ENCODE data around the gene ATP2C1.

Gene ATP2C1

DNA sequence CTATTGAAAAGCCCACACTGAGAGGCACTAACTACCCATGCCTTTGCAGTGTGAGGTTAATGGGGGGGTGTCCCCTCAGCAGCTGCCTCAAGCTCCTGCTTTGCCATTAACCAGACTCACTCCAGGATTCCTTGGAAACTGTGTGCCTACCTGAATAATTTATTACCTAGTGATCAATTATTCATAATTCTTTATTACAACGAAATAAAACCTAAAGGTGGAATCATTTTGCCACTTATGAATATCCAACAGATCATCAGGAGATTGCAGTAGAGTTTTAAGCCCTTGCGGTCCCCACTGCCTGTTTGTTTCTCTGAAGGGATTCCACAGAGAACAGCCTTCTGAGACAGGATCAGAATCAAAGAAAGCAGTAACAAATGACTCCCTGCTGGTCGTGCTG, 156.1 kb downstream of the ATP2C1 start:
- TF ChIP-seq, protein P1, sequence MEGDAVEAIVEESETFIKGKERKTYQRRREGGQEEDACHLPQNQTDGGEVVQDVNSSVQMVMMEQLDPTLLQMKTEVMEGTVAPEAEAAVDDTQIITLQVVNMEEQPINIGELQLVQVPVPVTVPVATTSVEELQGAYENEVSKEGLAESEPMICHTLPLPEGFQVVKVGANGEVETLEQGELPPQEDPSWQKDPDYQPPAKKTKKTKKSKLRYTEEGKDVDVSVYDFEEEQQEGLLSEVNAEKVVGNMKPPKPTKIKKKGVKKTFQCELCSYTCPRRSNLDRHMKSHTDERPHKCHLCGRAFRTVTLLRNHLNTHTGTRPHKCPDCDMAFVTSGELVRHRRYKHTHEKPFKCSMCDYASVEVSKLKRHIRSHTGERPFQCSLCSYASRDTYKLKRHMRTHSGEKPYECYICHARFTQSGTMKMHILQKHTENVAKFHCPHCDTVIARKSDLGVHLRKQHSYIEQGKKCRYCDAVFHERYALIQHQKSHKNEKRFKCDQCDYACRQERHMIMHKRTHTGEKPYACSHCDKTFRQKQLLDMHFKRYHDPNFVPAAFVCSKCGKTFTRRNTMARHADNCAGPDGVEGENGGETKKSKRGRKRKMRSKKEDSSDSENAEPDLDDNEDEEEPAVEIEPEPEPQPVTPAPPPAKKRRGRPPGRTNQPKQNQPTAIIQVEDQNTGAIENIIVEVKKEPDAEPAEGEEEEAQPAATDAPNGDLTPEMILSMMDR (IDR thresholded peaks at IDR 0.05; ENCODE audit: borderline replicate concordance, insufficient read depth, low read depth, low read length), result no peak
- no peak overlapping the region for H3K4me3 ChIP-seq (ENCODE audit: low read depth, low read length)

DNA sequence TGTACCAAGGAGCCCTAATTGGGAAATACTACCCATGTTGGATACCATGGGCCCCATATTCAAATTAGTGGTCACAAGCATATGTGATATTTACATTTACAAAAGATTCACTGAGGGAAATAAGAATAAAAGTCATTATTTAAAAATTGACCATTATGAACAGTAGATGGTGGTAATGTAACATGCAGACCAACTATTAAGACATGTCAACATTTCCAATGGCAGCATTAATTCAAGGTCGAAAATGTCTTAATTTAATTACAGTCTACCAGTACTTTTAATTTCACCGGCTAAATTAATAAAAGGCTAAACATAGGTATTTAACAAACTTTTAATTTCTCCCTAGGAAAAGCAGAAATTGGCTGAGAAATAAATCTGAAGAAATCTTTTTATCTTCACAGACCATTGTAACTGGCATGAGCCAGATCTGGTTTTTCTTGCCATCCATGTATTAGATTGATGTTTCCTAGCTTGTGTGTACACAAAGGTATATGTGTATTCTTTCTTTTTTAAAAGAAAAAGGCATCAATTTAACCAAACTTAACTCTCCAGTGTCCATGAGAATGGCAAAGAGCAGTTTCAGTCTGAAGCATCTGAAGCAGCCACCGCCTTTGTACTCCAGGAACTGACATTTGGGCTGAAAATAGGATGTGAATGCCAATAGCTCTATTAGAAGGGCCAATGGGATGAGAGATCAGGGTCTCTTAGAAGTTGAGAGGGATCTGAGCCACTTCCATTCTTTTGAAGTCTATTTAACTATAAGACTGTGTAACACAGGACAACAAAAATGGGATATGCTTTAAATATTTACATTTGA, 159.4 kb downstream of the ATP2C1 start:
- TF ChIP-seq, protein P1 (IDR thresholded peaks at IDR 0.05; ENCODE audit: borderline replicate concordance, insufficient read depth, low read depth, low read length), result no peak
- H3K4me3 ChIP-seq (ENCODE audit: low read depth, low read length), result no peak overlapping the region
